CD4-positive, alpha-beta T cell treated with Interleukin-17A for 4 hours (primary cell): ENCODE data around the gene FAM13A.
A peak's percentile ranks its signal among the peaks of the same experiment; 100 is the strongest.

ENCODE experiments used
- DNase-seq: peaks from one replicate; pipeline ENCODE4 v3.0.0-alpha.2; 2020; ENCODE audit warnings: mixed read lengths

Gene FAM13A

GRCh38 chr4:88737307-88737941 is 319.6 kb downstream of the FAM13A start:
- DNase-seq, result peak; percentile 53

DNA sequence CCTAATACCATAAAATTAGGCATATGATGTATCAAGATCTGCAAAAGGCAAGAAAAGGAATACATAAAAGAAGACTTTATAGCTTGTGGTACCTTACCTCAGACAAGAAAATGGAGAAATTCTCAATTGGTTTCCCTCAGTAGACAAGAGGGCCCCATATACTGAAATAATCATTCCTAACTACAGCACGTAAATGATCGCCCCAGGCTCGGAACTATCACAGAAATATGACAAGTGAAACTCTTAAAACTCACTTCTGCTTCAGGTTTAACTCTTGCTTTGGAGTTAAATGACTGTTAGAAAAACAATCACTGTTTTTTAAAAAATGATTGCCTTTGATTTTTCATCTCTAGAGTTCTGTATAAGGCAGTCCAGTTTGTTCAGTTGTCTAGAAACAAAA is 320.7 kb downstream of the FAM13A start:
- DNase-seq, result no peak

GRCh38 chr4:88735564-88735963 is 321.4 kb downstream of the FAM13A start:
- DNase-seq, result no peak

DNA sequence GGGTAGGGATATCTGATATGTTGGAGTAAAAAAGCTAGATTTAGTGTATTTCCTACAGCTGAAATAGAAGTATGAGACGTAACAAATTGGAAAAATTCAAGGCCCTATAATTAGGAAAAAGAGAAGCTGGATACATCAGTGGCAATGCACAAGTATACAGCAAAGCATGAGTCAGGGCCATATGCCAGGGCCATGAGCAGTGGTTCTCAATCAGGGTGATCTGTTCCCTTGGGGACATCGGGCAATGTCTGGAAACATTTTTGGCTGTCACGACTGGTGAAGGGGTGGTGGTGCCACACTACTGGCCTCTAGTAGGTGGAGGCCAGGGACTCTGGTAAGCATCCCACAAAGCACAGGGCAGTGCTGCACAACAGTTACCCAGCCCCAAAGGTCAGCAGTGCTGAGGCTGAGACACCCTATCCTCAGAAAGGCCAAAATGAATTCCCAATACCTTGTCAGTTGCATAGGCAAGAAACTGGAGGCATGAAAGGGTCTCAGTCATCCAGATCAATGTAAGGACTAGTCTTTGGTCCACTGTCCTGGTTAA is 322.5 kb downstream of the FAM13A start:
- DNase-seq, result no peak

DNA sequence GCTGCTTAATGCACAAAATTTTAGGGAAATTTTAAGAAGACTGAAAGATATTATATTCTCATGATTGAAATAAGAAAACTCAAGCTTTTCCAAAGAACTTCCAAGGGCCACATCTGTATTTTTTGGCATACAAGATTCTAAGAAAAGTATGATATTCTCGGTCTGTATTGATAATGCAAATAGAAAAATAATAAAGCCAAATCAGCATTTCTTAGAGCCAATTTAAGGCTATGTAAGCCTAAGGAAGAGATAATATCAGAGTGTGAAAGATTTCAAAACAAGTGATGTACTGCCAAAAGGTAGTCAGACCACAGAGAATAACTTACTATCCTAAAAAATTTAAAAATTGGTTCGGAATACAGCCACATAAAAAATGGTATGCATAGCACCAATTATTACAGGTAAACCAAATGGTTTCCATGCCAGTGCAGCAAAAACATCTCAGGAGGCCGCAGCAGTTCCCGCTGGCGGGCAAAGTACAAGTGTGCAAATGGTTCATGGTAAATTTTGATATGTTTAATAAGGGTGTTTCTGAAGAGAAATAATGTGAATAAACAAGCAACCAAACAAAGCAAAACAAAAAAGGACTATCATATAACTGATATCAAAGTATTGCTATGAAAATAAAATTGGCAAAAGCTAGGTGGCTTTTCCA is 324.1 kb downstream of the FAM13A start:
- DNase-seq, result no peak

- DNase-seq, result no peak
Observed at GRCh38 chr4:88731381-88731780, 325.6 kb downstream of the FAM13A start.

DNA sequence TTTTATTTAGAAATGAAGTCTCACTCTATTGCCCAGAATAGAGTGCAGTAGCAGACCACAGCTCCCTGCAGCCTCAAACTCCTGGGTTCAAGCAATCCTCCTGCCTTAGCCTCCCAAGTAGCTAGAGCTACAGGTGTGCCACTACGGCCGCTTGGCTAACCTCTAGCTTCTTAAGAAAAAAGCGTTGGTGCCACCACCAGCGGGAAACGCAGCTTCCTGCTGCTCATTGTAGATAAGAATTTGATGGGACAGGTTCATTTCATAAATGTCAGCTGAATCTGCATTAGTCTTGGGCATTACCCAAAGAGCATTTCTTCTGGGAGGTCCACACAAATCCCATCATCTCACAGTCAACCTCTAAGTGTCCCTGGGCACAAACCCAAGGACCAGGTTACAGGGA is 326.2 kb downstream of the FAM13A start:
- no peak for DNase-seq

GRCh38 chr4:88729146-88729760 is 327.7 kb downstream of the FAM13A start:
- DNase-seq, result no peak

GRCh38 chr4:88728146-88728545 is 328.8 kb downstream of the FAM13A start:
- DNase-seq, result no peak

GRCh38 chr4:88725986-88726385 is 331.0 kb downstream of the FAM13A start:
- DNase-seq, result no peak

DNA sequence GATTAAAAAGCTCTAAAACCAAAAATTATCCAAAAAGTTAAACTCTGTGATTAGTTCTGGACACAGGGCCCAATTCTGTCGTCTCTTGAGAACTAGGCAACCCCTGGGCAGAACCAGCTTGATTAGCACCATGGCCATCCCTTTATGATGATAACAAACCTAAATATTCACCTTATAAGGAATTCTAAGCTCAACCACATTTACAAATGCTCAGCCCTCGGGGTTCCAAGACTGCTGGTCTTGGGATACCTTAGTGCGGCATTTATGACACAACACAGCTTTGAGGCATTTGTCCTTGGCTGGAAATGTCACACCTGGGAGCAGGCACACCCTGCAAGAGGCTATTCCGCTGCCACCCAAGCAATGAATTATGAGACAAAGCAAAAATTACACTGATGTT is 331.8 kb downstream of the FAM13A start:
- DNase-seq, result no peak

DNA sequence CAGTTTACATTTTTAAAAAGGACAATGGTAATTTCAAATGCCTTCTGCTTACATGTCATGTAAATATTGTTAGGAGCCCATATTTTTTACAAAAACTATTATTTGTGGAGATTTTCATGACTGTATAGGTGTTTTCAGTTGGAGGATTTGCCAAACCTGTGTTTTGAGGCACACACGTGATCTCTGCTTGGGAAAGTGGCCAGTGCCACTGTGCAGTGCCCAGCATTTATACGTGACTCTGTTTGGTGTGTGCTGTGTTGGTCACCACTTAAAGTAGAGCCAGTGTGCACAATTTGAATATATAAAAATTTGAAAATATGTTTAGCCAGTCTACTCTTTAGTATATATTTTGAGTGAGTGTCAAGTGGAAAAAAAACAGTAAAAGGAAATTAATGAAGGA is 332.6 kb downstream of the FAM13A start:
- DNase-seq, result no peak

GRCh38 chr4:88722828-88723227 is 334.2 kb downstream of the FAM13A start:
- no peak for DNase-seq

DNA sequence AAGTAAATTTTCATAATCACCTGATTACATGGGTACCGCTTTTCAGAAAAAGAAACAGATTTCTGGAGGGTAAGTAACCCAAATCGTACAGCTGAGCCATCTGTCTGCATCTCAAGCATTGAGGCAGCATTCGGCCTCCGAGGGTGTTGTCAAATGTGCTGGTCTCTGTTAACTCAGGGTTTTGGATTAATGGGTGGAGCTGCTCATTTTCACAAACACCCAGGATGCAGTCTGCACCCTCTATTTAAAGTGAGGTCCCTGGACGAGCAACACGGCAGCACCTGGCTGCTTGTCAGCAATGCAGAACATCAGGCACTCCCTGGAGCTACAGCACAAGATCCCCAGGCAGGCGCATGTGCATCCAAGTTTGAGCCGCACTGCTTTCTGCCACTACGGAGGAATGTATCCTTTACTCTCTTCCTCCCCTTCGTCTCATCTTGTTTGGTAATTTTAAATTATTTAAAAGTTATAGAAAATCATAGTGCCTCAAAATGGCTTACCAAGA is 334.7 kb downstream of the FAM13A start:
- no peak for DNase-seq

DNA sequence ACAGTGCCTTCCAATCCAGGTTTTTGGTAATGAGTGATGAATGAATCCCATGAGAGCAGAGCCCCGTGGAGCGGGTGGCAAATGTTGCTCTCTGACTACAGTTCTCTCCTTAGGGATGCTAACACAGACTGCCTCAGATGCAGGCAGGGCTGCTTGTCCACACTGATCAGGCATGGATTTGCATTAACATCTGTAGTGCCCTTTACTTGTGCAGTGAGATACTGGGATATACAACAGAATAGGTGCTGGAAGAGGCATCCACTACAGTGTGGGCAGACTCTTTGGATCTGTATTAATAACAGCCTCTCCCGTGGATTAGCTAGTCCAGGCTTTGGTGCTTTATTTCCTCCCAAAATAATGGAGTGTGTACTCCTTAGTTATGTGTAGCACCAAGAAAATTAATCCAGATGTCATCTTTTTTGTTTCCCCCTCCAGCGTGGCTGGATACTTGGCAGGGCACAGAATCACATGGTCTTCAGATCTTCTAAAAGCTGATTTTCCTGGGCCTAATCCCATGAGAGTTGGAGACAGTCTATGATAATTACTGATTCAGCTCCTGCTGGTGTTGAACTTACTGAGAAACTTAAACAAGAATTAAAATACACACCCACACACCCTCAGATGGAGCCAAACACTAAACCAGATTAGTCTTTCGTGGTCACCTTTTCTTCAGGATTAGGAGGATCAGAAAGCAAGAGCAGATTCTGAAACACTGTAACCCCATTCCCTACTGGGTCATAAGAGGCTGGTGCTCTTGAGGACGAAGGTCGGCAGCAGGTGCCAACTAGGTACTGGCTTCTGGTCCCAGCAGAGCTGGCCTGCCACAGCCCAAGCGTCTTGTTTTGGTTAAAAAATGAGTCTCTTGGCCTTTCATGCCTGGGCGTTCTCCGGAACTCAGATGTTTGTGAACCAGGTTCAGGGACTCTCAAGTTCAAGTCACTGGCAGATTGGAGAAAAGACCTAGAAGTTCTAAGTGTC is 336.2 kb downstream of the FAM13A start:
- DNase-seq, result no peak

DNA sequence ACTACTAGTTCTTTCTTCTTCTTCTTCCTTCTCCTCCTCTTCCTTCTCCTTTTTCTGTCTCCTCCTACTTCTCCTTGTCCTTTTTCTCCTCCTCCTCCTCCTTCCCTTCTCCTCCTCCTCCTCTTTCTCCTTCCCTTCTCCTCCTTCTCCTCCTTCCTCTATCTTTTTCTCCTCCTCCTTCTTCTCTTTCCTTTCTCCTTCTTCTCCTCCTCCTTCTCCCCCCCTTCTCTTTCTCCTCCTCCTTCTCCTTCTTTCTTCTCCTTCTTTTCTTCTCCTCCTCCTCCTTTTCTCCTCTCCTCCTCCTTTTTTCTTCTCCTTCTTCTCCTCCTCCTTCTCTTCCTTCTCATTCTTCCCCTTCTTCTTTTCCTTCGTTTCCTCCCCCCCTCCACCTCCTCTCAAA is 337.6 kb downstream of the FAM13A start:
- no peak for DNase-seq

DNA sequence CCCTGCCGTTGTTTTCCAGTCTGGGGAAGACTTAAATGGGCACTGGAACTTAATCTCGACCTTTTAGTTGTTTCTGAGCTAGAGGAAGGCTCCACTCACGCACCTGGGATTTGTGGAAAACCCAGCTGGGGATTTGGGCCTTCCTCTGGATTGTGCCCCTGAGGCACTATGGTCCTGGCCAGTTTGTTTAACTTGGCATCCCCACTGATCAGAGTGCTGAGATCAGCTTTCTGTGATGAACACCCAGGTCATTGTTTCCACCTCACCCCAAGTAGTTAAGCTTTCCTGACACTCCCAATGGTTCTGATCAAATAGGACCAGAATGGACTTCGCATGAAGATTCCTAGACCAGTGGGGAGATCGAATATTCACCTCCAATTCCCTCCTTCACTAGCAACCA is 338.9 kb downstream of the FAM13A start:
- no peak for DNase-seq

- no peak for DNase-seq
Observed at GRCh38 chr4:88713782-88714181, 343.2 kb downstream of the FAM13A start.

GRCh38 chr4:88709989-88710388 is 347.0 kb downstream of the FAM13A start:
- no peak for DNase-seq

DNA sequence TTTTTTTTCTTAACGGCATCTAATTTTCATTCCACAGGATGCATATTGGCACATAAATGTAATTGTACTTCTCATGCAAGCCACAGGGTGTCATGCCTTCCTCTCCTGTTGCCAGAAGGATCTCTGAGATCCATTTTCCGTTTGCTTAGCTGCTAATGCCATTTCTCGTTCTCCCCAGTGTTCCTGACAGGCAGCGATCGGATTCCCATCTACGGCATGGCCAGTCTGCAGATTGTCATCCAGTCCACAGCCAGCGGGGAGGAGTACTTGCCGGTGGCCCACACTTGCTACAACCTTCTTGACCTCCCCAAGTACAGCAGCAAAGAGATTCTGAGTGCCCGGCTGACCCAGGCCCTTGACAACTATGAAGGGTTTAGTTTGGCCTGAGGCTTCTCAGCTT is 350.4 kb downstream of the FAM13A start:
- no peak for DNase-seq

DNA sequence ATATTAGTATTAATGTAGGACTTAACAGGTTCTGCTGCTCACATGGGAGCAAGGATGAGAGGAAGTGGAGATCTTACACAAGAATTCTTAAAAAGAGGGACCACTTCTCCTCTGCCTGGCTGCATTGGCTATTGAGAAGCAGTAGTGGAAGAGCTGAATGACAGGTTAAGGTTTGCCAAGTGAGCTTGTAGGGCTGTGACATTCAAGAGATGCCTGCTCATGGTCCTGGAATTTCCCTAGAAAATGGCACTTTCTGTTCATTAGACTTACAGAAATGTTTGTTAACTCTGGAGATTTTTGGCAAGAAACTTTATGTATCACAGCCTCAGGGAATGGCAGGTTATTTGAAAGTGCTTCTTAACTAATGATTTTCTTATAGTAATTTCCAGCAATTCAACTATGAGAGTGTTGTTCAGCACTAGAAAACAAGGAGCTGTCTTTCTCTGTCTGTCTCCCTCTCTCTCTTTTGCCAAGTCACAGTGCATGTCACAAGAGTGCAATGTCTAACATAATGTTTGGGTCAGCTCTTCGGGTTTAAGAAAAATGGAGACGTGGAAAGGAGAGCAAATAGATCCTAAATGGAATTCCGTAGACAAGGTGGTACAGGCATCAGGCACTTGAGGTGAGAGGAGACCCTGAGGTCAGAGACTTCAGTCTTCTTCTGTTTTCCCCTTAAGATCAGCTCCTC is 351.0 kb downstream of the FAM13A start:
- no peak for DNase-seq

GRCh38 chr4:88705223-88705622 is 351.8 kb downstream of the FAM13A start:
- DNase-seq, result no peak
